GM19328 (cell line): Measurements from ENCODE around the gene CENPI.
"Not testable (repeated sequence)": the region's sequence is repeated elsewhere in the genome, so short reads cannot be mapped to it uniquely, and the experiment has no call there.

Experiments
- ATAC-seq: cut with Tn5 transposase; IDR thresholded peaks from one replicate; pipeline ENCODE4 v1.9.1; 2021; ENCODE audit warnings: mild to moderate bottlenecking, moderate library complexity; ENCODE audit not compliant: unreplicated experiment

The CENPI gene, protein sequence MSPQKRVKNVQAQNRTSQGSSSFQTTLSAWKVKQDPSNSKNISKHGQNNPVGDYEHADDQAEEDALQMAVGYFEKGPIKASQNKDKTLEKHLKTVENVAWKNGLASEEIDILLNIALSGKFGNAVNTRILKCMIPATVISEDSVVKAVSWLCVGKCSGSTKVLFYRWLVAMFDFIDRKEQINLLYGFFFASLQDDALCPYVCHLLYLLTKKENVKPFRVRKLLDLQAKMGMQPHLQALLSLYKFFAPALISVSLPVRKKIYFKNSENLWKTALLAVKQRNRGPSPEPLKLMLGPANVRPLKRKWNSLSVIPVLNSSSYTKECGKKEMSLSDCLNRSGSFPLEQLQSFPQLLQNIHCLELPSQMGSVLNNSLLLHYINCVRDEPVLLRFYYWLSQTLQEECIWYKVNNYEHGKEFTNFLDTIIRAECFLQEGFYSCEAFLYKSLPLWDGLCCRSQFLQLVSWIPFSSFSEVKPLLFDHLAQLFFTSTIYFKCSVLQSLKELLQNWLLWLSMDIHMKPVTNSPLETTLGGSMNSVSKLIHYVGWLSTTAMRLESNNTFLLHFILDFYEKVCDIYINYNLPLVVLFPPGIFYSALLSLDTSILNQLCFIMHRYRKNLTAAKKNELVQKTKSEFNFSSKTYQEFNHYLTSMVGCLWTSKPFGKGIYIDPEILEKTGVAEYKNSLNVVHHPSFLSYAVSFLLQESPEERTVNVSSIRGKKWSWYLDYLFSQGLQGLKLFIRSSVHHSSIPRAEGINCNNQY

DNA sequence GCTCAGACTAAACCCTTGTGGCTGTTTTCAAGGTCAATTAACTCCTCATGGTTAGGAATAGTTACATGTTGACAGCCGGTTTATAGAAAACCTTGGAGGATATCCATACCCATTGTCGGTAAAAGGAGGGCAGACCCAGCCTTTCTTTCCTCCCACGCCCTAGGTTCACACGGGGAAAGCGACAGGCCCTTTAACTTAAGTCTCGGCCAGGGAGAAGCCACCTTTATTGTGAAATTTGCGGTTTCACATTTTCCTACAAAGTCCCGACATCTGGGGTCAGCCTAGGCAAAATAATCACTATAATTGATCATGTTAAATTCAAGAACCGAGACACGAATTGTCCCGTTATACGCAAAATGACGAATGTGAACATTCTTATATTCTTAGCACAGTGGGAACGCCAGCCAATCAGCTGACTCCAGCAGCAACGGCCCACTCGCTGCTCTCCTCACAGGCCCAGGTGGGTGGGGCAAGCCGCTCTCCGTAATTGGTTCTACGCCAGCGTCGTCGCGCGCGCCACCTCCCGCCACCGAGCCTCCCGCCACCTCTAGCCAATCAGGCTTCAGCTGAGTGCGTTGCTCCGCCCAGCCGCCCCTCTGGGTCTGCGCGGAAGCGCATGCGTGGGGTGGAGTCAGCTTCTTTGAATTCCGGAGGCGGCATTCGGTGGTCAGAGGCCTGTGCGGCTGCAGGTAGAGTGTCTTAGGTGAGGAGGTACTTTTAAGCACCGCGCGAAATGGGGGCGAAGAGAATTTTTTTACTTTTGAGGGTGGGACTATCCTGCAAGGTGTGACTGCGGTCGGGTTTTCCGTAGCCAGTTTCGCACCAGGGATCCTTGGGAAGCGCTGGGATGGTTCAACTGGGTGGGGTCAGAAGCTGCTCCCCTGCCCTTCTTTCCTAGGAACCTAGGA, at the start of gene CENPI:
Gene CENPI, plus strand, starts transcription at position 659 of the 908 bp plus-strand sequence. CDS start 2,867 bp downstream, outside the sequence.
- ATAC-seq: peak; percentile 99

DNA sequence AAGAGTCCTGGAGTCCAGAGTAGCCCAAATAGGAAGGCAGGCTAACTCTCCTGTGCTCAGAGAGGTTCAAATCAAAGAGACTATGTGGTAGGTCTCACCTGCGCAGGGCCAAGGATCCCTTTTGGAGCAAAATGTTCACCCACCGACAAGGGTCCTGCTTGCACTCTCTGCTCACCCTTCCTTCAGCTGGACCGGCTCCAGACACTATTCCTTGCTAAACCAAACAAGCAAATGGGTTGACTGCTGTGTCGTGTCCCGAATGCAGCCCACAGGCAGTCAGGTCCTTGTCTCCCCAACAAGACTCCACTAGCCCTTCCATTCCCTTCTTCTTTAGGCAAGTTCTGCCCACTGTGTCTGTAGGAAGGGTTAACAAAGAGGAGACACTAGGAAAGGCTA, 46.9 kb upstream of the CENPI start:
- no peak for ATAC-seq

DNA sequence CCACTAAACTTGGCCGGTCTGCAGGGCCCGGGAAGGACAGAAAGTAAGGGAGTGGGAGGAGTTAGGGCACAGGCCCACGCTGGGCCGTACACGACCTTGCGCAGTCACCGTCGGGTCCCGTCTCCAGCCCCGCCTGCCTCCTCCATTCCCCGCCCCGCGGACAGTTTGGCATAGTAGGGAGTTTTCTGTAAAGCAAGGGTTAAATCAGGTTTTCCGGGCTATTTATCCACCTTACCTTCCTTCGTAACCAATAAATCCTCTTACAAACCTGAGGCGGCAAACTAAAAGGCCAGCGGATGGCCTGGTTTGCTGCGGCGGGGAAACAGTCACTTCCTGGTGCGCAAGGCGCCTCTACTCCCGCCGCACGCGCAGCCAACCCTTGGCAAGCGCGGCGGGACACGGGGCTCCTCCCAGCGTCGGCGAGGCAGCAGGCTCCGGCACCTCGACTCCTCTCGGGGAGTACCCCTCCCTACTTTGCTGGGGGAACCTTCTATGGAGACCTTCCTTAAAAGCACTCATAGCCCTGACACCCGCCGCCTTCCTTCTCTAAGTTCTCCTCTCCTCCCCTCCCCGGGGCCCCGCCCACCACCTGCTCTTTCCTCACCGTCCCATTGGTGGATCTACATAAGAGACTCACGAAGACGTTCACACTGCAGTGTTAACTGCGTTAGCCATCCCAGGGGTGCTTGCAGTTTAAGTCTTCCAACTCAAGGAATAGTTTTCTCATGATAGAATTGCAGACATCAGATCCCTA, 46.3 kb upstream of the CENPI start, which contains the start of gene TRMT2B:
Gene TRMT2B, minus strand, starts transcription at position 563 of the 754 bp plus-strand sequence. CDS start 9,822 bp downstream, outside the sequence.
- ATAC-seq: peak; percentile 85

DNA sequence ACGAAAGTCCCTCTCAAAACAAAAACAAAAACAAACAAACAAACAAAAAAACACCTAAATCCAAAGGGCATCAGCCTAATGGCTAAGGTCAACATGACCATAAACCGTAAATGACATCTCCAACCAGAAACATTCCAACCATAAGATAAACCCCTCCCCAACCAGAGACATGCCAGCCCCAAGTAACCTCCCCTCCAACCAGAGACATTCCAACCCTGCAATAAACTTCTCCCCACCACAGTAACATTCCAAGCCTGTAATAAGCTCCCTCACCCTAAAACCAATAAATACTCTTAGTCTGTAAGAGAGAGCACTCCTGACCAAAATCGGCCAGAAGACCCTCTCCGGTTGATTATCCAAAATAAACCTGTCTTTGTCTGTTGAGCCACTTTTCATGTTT, 41.5 kb upstream of the CENPI start:
- not testable (repeated sequence) for ATAC-seq

DNA sequence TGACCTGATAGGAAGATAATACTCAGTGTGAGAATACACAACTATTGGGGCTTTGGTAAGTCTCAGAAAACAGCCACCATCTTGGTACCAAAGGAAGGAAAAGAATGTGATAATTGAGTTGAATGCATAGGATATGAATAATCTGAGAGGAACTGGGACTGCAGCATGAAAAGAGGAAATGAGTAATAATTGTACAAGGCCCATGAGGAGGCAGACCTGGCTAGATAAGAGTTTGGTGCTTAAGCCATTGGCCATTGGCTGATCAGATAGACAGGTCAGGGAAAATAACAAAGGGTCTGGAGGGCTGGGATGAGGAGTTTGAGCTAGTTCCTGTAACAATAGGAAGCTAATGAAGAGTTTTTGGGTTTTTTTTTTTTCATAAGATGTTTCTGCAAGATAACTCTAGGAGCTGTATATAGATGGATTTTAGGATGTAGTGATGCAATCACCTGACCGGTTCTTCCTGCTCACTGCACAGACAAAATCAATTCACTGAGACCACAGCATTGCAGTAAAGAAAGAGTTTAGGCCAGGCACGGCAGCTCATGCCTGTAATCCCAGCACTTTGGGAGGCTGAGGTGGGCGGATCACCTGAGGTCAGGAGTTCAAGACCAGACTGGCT, 40.8 kb upstream of the CENPI start:
- ATAC-seq: peak; percentile 76

DNA sequence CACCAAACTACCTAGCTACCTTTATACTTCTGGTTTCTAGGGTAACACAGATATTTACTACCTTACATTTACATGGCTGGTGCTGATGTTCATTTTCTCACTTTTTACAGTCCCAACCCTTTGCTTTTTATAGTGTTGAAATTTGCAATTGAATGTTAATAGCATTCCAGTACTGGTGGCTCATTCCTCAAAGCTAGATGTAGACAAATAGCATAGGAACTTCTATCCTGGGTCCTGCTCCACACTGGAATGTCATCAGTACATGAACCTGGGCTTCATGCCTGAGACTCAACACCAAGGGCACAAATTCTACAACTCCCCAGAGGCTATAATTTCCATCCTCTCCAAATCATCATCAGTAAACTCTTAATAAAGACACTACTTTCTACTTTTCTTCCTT, 35.8 kb upstream of the CENPI start:
- no peak for ATAC-seq

DNA sequence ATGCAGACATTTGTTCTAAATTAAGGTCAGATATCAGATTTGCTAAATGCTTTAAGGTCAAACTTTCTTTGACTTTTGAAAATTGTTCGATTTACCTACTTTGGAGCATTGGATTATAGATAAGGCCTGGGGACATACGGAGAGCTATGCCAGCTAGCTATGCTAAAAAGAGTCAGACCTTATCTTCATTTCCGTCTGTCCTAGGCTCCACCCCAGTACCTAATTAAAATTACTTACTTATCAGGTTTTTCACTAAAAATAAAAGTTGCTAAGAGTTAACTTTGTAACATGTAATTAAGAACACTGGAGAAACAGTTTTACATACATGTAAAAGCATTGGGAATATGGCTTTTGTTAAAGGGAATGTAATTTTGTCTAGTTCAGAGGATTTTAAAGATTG, 26.4 kb upstream of the CENPI start:
- no peak for ATAC-seq

DNA sequence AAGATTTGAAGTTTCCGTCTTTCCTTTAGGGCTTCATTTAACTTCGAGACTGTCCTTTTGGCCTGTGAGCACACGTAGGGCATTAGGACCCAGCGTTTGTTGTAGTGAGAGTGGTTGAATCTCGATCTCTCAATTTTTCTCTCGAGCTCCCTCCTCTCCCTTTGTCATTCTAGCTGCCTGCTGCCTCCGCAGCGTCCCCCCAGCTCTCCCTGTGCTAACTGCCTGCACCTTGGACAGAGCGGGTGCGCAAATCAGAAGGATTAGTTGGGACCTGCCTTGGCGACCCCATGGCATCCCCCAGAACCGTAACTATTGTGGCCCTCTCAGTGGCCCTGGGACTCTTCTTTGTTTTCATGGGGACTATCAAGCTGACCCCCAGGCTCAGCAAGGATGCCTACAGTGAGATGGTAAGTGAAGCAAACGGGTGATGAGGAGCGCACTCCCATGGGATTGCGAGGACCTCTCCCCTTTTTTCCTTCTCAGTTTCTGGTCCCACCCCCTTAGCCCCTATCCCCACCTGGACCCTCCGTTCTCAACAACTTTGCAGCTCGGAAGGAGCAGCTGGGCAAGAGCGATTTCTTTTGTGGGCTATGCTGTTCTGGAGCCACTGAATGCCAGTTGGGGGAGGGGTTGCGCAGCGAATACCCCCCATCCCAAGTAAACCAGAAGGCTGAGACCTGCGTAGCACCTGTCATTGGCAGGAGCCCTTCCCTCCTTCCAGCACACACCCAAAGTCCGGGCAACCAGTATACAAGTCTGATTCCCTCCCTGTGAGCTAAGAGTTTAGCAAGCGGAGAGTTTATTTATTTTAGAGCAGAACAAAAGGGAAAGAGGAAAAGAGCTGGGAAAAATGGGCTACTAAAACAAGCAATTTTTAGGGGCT, 19.0 kb upstream of the CENPI start, which contains the start of gene TMEM35A:
Gene TMEM35A, plus strand, starts transcription at position 164 of the 883 bp plus-strand sequence. Its CDS starts 124 bp downstream, at position 288.
- ATAC-seq: no peak

DNA sequence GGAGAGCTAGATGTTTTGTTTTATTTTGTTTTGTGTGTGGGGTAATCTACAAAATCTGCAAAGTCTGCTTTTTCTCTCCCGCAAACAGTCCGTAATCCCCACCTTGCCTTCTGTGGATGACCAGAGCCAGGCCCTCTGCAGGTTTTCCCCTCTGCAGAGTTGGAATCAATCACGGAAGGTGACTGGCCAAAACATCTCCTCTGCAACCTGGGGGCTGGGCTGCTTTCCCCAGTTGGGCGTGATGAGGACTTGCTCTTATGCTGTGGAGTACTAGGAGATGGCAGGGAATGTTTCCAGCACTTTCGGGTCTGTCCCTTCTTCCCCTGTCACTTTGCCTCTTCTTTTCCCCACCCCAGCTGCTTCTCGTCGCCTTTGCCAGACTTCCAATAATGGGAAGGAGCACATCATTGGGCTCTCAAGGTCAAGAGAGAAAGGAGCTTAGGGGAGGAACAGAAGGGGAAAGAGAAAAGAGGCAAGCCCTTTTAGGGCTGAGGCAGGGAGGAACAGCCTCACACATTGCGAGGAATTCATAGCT, 18.2 kb upstream of the CENPI start:
- ATAC-seq: no peak

DNA sequence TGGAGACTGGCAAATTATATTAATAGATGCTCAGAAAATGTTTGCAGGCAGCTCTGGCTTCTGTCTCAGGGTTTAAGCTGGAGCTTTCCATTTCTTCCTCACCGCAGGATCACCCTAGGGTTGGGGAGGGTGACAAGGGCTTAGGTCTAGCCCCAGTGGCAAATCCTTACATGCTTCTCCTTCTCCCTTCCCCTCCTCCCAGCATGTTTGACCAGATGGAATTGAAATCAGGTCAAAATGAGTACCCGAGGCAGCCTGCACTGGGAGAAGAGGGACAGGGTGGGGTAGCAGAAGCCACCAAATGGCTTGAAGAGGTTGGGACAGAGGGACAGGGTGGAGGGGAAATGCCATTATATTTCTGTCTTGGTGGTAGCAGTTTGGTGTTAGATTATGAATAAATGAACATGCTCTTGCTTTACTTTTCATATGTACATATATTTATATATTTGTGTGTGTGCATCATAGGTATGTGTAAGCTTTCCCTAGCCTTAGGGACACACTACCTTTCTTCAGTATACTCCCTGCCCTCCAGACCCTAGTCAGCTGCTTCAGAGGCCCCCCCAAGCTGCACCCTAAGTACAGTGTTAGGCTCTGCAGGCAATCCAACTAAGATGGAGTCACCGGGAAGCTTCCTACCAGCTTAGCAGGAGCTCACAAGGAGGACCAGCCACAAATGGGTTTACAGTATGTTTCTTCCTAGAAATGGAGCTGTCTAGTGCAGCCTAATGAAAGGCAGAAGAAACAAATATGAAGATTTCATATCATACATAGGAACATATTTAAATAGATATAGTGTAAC, 17.5 kb upstream of the CENPI start:
- ATAC-seq: no peak

DNA sequence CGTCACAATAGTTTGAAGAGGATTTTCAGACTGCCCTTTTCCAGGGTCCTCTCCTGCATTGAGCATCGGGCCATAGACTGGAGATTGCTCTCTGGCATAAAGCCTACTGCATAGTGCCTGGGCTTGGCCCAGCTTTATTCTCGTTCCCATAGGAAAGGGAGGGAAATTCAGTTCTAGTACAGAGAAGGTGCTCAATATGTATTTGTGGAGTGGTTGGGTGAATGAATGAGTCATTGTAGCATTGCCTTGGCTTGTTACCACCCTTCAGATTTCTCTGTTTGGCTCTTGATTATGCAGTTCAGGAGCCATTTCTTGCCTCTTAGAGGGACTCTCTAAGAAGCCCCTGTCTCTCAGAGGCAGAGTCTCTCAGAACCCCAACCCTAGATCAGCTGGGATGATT, 16.8 kb upstream of the CENPI start:
- ATAC-seq: no peak

DNA sequence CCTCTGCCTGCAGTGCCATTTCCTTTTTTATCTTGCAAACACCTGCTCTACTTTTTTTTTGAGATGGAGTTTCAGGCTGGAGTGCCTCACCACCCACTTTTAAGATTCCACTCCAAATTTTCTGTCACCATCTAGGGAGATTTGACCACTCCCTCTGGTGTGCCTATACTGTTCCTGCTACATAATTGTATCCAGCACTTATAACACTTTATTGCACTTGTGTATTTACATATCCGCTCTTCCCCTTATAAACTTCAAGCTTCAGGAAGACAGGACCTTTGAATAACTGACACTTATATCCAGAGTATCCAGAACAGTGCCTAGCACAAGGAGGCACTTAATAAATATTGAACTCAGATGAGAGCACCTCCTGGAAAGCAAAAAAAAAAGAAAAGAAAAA, 6.2 kb upstream of the CENPI start:
- ATAC-seq: no peak

DNA sequence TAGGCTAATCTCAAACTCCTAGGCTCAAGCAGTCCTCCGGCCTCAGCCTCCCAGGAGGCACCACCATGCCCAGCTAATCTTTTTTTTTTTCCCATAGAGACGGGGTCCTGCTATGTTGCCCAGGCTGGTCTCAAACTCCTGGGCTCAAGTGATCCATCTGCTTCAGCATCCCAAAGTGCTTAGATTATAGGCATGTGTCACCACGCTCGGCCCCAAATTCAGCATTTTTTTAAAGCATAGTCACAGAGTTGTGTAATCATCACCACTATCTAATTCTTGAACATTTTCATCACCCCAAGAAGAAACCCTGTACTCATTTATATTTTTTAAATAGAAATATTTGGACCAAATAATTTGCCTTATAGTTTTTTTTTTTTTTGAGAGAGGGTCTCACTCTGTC, 10.3 kb downstream of the CENPI start:
- ATAC-seq: no peak

DNA sequence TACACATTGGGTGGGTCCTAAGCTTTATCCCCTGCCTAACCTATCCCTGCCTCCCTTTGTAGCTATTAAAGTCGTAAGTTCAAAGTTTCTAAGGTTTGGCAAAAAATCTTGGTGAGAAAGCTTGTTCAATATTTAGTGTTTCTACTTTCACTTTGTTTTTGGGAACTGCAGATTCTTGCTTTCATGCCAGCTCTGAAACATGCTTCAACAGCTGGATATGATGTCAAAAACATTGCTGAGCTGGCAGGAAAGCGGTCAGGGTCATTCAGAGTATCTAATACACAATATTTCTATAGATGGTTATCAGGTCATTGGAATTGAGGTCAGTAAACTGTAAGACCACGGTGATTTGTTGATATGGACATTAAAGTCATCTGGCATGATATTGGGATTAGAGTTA, 19.7 kb downstream of the CENPI start:
- ATAC-seq: no peak

DNA sequence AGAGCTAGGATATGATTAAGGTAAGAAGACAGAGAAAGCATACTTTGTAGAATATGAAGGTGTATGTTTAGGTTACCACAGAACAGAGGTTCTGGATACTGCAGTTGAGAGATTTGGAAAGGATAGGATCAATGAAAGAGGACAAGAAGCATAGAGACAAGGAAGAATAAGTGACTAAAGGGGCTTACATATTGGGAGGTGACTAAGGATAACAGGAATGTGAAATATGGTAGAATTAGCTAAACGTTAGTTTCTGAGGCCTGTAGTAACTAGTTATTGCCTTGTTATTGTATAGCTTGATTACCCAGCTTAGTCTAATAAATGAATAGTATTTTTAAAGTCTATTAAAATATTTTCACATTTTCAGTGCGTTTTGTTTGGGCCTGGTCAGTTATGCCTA, 38.2 kb downstream of the CENPI start:
- no peak for ATAC-seq
